ENCODE results near the gene WNT7B.

WNT7B gene

DNA sequence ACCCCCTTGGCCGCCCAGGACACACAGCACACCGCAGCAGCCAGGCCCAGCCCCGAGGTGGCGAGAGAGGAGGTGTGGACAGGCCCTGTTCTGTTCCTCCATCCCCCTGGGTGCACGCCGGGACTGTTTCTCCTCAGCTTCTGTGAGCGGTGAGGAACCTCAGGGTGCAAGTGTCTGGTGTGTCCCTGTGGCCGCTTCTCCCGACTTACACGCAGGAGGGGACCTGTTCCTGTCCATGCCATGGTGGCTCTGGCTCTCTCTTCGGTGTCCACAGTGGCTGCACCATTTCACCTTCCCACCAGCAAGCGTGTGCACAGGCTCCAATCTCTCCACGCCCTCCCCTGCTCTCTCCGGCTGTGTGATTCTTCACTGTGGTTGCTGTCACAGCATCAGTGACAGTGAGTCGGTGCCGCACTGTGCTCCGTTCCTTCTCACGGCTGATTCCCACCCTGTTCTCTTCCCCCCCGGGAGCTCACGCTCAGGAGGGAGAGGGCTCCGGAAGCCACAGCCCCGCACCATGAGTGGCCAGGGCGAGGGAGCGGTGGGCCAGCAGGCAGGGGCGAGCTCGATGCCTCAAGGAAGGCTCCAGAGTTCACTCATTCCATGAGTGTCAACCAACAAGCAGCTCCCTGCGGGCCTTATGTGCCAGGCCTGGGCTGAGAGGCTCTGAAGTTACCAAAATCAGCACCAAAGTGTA lies 18.6 kb upstream of the WNT7B start:
- no peak for DNase-seq

DNA sequence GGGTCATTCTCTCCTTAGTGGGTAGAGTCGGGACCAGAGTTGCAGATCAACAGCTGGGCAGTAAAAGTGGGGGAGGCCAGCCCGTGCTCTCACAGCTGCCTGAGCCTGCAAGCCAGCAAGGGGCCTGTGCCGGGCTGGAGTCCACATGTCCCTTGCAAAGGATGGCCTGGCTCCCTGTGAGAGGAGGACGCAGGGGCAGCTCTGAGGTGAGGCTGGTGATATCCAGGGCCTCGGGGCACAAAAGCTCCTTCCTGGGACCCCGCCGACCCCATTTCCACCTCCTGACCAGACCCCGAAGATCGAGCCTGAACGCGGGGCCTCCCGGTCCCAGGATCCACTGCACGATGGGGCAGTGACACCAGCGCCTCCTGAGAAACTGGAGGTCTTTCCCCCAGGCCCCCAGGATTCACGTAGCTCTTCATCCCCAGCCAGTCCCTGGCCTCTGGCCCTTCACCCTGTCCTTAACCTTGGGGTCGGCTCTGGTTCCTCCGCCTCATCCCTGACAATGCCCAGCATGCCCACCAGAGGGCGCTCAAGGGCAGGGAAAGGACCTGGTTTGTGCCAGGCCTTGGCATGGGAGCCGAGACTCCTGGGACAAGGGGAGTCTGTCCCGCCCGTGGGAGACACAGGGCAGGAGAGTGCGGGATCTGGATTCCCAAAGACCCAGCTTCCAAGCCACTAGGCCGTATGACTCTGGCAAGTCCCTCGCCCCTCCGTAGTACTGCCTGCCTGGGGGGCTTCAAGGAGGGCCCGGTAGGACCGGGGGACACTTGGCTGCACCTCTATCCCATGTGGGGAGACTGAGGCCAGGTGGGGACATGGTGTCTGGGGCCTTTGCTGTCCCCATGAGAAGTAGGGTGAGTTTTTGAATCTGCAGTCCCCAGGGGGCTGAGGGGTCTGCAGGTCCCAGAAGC lies 17.8 kb upstream of the WNT7B start:
- peak; percentile 83 for DNase-seq

DNA sequence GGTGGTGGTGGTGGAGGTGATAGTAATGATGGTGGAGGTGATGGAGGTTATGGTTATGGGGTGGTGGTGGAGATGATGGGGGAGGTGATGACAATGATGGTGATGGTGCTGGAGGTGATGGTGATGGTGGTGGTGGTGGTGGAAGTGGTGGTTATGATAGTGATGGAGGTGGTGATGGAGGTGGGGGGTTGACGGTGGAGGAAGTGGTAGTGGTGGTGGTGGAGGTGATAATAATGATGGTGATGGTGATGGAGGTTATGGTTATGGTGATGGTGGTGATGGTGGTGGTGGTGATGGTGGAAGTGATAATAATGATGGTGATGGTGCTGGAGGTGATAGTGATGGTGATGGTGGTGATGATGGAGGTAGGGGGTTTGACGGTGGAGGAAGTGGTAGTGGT lies 16.9 kb upstream of the WNT7B start:
- no peak for DNase-seq

DNA sequence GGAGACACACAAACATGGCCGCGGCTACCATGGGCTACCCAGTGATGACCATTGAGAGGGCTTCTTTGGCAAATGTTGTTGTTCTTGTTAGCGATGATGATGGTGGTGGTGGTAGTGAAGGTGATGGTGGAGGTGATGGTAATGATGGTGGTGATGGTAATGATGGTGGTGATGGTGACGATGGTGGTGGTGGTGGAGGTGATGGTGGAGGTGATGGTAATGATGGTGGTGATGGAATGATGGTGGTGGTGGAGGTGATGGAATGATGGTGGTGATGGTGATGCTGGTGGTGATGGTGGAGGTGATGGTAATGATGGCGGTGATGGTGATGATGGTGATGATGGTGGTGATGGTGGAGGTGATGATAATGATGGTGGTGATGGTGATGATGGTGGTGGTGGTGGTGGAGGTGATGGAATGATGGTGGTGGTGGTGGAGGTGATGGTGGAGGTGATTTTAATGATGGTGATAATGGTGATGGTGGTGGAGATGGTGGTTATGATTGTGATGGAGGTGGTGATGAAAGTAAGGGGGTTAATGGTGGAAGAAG lies 16.3 kb upstream of the WNT7B start:
- no peak for DNase-seq

- no peak for DNase-seq
Measured at GRCh38 chr22:45992737-45993136, 15.8 kb upstream of the WNT7B start.

DNA sequence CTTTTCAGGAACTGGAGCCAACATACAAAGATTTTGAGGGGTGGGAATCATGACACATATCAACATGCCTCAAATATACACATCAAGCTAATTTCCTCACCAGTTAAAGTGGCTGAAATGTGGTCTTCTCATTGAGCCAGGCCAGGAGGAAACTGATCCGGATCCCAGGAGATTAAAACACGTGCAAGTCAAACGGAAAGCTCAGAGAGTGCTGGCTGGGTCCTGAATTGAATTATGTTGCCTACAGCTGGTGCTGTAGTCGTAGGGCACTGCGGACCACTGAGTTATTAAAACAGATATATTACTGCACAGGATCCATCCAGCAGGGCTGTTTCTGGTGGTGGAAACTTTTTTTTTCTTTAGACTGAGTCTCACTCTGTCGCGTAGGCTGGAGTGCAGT lies 14.1 kb upstream of the WNT7B start:
- DNase-seq, result no peak

GRCh38 chr22:45987136-45987861 lies 10.3 kb upstream of the WNT7B start:
- no peak for DNase-seq

DNA sequence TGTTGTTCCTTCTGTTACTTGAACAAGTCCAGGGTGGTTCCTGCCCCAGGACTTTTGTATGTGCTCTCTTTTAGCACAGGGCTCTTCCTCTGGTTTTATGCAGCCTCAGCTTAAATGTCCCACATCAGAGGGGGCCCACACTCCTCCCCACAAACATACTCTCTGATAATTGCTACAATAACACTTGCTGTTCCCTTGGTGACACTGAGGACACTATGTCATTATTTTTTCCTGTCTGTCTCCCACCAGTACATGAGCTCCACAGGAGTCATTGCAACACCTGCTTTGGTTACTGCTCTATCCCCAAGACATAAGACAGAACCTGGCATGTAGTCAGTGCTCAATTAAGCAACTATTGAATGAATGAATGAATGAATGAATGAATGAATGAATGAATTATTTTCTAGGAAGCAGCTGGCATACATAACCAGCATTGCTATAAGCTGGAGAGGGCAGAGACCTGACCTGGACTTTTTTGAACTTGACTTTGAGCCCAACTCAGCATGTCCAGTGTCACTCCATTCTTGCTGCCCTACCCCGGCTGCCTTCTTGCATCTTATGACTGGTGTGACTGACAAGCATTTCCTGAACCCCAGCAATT lies 7.5 kb upstream of the WNT7B start:
- no peak for DNase-seq

DNA sequence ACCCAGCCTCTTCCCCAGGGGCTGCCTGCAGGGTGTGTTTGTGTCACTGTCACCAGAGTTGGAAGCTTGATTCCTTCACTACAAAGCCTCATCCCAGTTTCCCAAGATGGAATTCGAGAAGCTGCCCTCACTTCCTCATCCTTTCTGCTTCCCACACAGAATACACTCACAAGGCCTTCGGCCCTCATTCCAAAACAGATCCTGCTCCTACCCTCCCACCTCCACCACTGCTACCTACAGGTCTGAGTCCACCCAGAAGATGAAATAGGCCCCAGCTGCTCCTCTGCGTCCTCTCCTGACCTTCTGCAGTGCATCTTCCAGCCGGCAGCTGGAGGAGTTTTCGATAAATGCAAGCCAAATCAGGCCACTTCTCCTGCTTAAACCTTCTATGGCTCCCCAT lies 6.8 kb upstream of the WNT7B start:
- DNase-seq, result no peak

- DNase-seq, result no peak
Measured at GRCh38 chr22:45980761-45981160, 3.8 kb upstream of the WNT7B start.

- DNase-seq, result no peak
Measured at GRCh38 chr22:45980268-45980570, 3.3 kb upstream of the WNT7B start.

- no peak for DNase-seq
Measured at GRCh38 chr22:45978275-45978713, 1.3 kb upstream of the WNT7B start.

DNA sequence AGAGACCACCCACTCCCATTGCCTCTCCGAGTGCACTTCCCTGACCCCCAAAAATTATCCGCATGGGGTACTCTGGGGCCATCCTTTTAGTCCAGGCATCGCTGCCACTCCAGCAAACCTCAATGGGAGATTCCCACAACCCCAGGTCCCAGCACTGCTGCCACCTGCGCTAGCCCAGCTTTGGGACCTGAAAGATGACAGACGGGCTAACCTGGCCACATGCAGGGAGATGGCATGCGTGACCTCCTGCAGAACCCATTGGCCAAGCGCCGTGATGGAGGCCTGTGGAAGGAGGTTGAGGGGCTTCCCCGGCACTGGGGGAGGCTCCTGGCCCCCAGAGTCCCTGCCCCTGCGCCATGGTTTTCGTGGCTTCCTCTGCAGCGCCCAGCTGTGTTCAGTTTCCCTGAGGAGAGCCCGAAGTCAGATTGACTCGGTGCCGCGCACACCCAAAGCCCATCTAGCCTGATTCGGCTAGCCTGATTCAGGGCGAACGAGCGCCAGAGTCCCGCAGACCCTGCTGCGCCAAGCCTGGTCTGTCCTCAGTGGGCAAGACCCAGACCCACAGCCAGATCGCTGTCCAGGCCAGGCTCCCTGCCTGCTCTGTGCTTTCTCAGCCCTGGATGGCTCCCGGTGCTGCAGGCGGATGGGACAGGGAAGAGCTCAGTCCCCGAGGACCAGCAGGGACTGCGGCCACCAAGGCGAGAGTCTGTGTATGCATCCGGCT lies 751 bp upstream of the WNT7B start:
- DNase-seq, result no peak

DNA sequence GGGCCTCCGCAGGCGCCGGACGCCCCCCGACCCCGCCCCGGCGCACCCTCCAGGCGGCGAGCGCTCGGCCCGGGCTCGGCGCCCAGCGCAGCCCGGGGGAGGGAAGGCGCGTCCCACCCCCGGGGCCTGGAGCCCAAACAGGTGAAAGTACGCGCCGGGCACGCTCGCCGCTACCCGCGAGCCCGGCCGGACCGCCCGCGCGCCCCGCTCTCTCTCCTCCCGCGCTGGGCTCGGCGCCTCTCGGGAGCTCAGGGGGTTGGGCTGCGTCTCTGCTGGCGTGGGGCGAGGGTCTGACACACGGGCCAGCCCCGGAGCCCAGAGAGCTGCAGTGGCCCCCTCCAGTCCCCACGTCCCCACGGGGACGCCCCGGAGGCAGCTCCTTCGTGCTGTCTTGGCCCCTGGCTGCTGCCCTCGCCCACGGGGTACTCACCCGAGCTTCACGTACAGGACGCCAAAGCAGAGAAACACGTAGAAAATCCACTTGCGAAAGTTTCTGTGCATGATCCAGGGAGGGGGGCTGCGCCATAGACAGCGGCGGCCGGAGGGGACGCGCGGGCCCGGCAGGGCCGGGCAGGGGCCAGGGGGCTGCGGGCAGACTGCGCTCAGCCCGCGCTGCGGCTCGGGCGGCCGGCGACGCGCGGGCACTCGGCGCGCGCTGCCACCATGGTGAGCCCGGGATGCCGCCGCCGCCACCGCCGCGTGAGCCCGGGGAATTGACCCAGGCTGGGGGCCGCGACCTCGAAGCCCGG lies 534 bp downstream of the WNT7B start:
- DNase-seq, result no peak

DNA sequence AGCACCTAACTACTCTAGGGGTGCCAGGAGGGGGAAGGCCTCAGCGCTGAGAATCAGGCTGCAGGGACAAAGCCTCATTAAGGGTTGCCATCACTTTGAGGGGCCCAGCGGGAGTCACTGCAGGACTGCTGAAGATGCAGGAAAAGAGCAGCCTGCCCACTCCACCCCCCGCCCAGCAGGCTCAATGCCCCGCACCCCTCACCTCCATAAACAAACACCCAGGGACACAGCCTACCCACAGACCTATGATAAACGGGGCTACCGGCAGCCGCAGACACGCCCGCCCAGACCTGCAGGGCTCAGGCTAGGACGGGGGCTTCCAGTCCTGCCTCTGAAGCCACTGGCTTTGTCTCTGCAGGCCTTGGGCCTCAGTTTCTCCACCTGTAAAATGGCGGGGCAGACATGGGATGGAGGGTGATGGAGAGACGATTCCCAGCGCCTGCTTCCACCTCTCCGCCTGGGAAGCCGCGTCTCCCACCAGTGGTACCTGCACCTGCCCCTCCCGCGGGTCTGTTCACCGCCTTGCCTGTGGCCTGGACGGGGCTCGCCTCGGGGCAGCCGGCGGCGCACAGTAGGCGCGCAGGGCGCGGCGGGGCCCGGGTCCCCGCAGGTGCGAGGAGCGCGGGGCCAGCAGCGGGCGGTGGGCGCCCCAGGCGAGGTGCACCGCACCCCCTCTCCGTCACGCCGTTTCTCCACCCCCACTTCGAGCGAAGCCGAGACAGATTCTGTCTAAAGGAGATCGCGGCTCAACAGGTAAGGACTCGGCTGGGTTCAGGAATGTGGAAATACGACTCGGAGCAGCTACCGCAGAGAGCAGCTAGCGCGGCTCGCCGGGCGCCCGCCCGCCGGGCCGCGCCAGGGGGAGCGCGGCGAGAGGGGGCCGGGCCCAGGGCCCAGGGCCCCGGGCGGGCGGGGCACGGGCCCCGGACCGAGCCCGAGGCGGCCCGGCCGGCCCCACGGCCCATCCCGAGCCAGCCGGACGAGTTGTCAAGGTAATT lies 1.5 kb downstream of the WNT7B start:
- DNase-seq, result no peak

- DNase-seq, result no peak
Measured at GRCh38 chr22:45974498-45974897, 2.5 kb downstream of the WNT7B start.

DNA sequence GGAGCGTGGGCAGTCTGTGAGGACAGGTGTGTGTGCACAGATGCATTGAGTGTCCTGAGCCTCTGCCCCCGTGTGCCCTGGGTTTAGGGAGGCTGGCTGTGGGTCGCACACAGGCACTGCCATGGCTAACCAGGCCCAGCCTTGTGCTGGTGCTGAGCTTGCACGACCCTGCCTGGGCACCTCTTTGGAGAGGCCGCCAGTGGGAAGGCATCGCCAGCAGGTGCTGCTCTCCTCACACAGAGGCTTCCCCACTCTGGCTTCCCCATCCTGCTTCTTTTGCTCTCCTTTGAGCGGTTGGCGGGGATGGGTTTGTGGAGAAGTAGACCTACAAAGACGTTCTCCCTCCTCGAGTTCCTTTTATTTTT lies 4.1 kb downstream of the WNT7B start:
- no peak for DNase-seq

DNA sequence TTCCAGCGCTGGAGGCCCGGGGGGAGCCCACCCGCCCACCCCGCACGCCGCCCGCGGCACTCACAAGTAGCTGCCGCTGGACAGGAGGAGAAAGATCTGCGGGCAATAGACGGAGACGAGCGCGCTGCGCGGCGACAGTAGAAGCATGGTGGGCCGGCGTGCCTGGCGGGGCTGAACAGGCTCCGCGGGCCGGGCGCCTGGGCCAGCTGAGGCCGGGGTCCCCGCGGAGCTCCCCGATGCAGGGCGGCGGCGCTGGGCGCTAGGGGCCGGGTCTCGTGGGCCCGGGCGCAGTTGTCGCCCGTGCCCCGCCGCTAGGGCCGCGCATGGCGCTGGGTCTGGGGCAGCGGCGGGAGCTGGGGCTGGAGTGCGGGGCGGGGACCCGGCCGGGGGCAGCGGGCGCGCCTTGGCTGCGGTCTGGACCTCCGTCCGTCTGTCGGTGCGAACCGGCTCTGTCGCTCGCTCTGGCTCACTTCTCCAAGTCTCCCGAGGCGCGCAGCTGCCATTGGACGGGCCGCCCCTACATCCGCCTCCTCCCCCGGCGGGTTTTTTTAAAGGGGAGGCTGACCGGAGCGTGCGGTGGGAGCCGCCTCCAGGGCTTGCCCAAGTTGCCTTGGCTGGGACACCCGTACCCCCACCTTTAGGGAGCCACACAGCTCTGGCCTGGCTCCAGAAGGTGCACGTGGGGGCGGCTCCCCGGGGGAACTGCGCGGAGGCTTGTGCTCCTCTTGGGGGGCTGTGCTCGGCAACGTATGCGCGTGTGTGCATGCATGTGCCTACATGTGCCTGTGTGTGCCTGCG lies 4.7 kb downstream of the WNT7B start:
- no peak for DNase-seq

DNA sequence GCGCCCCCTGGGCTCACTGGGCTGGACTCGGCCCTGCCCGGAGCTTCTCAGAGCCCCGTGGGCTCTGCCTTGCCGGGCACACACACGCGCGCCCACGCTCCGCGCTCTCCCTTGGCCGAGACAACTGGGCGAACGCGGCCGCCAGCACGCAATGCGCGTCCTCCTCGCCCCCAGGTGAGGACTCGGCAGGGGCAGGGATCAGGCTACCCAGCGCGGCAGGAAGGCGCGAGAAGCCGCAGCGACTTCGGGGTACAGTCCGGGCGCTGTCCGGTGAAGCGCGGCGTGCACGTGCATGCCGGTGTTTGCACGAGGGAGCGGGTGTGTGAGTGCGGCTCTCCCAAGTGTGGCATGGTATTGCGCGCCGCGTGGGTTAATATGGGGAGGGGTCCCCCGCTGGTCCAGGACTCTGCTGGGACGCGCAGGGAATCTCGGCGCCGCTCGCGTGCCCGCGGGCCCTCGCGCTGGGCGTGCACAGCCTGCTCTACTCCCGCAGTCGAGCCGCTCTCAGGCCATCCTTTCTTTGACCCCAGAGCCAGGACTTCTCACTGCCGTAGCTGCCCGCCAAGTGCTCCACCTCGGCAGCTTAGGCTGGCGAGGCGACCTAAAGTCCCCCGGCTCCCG lies 5.4 kb downstream of the WNT7B start:
- DNase-seq, result no peak
